ENCODE measurements around the gene PDK2. TPM values are rescaled to one million over a fixed set of nuclear protein-coding genes. Genes with fewer than 3 reads are reported as not detected.

The PDK2 gene
- total RNA-seq, 1 experiment from 2014 or later: 112 TPM

GRCh38 chr17:50075446-50076032 is 19.6 kb upstream of the PDK2 start:
- no peak for DNase-seq (ENCODE audit: low spot score)
- in situ Hi-C loops (cut with HindIII; ENCODE audit: low sequenced_read_pairs): no loop called here

- in situ Hi-C loops (cut with HindIII; ENCODE audit: low sequenced_read_pairs): no loop called here
- no peak for DNase-seq (ENCODE audit: low spot score)
These were observed 18.9 kb upstream of the PDK2 start for GRCh38 chr17:50076221-50076590.

GRCh38 chr17:50076591-50077235 is 18.4 kb upstream of the PDK2 start:
- in situ Hi-C loops (cut with HindIII; ENCODE audit: low sequenced_read_pairs): no loop called here
- DNase-seq (ENCODE audit: low spot score): no peak

GRCh38 chr17:50078430-50078829 is 16.7 kb upstream of the PDK2 start:
- DNase-seq (ENCODE audit: low spot score): no peak
- in situ Hi-C loops (cut with HindIII; ENCODE audit: low sequenced_read_pairs): no loop called here

- no peak for DNase-seq (ENCODE audit: low spot score)
- in situ Hi-C loops (cut with HindIII; ENCODE audit: low sequenced_read_pairs): no loop called here
These were observed 15.6 kb upstream of the PDK2 start for GRCh38 chr17:50079334-50080095.

GRCh38 chr17:50080096-50080480 is 15.1 kb upstream of the PDK2 start:
- in situ Hi-C loops (cut with HindIII; ENCODE audit: low sequenced_read_pairs): no loop called here
- no peak for DNase-seq (ENCODE audit: low spot score)

- in situ Hi-C loops (cut with HindIII; ENCODE audit: low sequenced_read_pairs): no loop called here
- DNase-seq (ENCODE audit: low spot score): no peak
These were observed 14.3 kb upstream of the PDK2 start for GRCh38 chr17:50080827-50081226.

- no peak for DNase-seq (ENCODE audit: low spot score)
- in situ Hi-C loops (cut with HindIII; ENCODE audit: low sequenced_read_pairs): no loop called here
These were observed 13.4 kb upstream of the PDK2 start for GRCh38 chr17:50081757-50082156.

- in situ Hi-C loops (cut with HindIII; ENCODE audit: low sequenced_read_pairs): no loop called here
- peak; percentile 63 for DNase-seq (ENCODE audit: low spot score)
These were observed 7.8 kb upstream of the PDK2 start for GRCh38 chr17:50087246-50087911.

GRCh38 chr17:50087912-50088405 is 7.2 kb upstream of the PDK2 start:
- in situ Hi-C loops (cut with HindIII; ENCODE audit: low sequenced_read_pairs): no loop called here
- no peak for DNase-seq (ENCODE audit: low spot score)

- in situ Hi-C loops (cut with HindIII; ENCODE audit: low sequenced_read_pairs): no loop called here
- no peak for DNase-seq (ENCODE audit: low spot score)
These were observed 6.0 kb upstream of the PDK2 start for GRCh38 chr17:50088952-50089825.

GRCh38 chr17:50090071-50090470 is 5.1 kb upstream of the PDK2 start:
- in situ Hi-C loops (cut with HindIII; ENCODE audit: low sequenced_read_pairs): no loop called here
- DNase-seq (ENCODE audit: low spot score): no peak

GRCh38 chr17:50090971-50091917 is 3.9 kb upstream of the PDK2 start:
- in situ Hi-C loops (cut with HindIII; ENCODE audit: low sequenced_read_pairs): no loop called here
- no peak for DNase-seq (ENCODE audit: low spot score)

GRCh38 chr17:50091918-50092285 is 3.2 kb upstream of the PDK2 start:
- in situ Hi-C loops (cut with HindIII; ENCODE audit: low sequenced_read_pairs): no loop called here
- no peak for DNase-seq (ENCODE audit: low spot score)

GRCh38 chr17:50093246-50093645 is 1.9 kb upstream of the PDK2 start:
- DNase-seq (ENCODE audit: low spot score): no peak
- in situ Hi-C loops (cut with HindIII; ENCODE audit: low sequenced_read_pairs): no loop called here

GRCh38 chr17:50093807-50094206 is 1.3 kb upstream of the PDK2 start:
- DNase-seq (ENCODE audit: low spot score): no peak
- in situ Hi-C loops (cut with HindIII; ENCODE audit: low sequenced_read_pairs): no loop called here

GRCh38 chr17:50094243-50094752 is 853 bp upstream of the PDK2 start:
- in situ Hi-C loops (cut with HindIII; ENCODE audit: low sequenced_read_pairs): no loop called here
- peak; percentile 96 for DNase-seq (ENCODE audit: low spot score)

- in situ Hi-C loops (cut with HindIII; ENCODE audit: low sequenced_read_pairs): no loop called here
- DNase-seq (ENCODE audit: low spot score): no peak
These were observed 481 bp downstream of the PDK2 start for GRCh38 chr17:50095626-50096037.
